B cell (primary cell): ENCODE results near the gene KPNB1.

Source experiments
- CTCF ChIP-seq: fragments of 200-600 bp; IDR thresholded peaks from one replicate; pipeline ENCODE4 v1.8.0; 2022; ENCODE audit warnings: antibody characterized with exemption, mild to moderate bottlenecking
- EZH2 ChIP-seq: IDR thresholded peaks from 2 replicates; pipeline ENCODE4 v1.6.1; 2012; ENCODE audit warnings: borderline replicate concordance, low read depth, mild to moderate bottlenecking, moderate library complexity, low read length; ENCODE audit not compliant: insufficient read depth, poor library complexity, severe bottlenecking

DNA sequence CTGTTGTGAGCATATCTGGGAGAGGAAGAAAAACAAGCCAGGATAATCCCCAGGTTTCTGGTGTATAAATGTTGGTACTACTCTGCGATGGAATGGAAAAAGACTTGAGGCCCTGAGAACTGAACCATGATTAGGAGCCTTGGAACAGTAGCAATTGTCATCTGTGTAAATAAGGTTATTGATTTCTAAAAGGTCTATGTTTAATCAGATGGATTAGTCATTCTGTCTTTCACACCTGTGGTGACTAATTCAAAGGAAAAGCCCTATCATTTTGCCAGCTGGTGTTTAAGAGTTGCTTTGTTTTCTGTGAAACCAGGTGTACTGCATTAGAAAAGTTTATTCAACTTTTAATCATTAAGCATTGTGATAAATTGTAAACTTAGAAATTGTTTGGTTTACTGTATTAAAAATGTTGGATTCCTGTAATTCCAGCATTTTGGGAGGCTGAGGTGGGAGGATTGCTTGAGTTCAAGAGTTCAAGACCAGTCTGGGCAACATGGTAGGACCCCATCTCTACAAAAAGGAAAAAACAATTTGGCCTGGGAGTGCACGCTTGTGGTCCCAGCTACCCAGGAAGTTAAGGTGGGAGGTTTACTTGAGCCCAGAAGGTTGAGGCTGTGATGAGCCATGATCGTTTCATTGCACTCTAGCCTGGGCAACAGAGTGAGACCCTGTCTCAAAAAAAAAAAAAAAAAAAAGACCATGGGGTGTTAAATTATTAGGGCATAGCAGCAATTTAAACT, 29.0 kb upstream of the KPNB1 start:
- TF ChIP-seq CTCF = no peak
- TF ChIP-seq EZH2 = no peak
